Activated T-helper 1 cell treated with anti-CD3 and anti-CD28 coated beads, Interleukin-12 subunit alpha, Interleukin-12 subunit beta, Interleukin-2, Interleukin-4 antibody, amounts not matched to agents 30 ng/mL and 10 ng/mL and 1 ng/mL, durations not matched to agents 14 hours and 24 hours and 36 hours (primary cell): Measurements from ENCODE around the gene CDC45. TPM values are rescaled to one million over a fixed set of nuclear protein-coding genes. Genes with fewer than 3 reads are reported as not detected.
A peak's percentile ranks its signal among the peaks of the same experiment; 100 is the strongest.

Experiments
- DNase-seq: peaks from one replicate; pipeline ENCODE4 v3.0.0; 2021; ENCODE audit warnings: low spot score
- H3K27ac Mint-ChIP-seq: one replicate; pipeline ENCODE4 v1.8.0; 2021; ENCODE audit warnings: mild to moderate bottlenecking, mixed read lengths
- H3K27me3 Mint-ChIP-seq: one replicate; pipeline ENCODE4 v1.8.0; 2022; ENCODE audit warnings: mild to moderate bottlenecking, moderate library complexity, mixed read lengths; ENCODE audit not compliant: insufficient read depth
- H3K36me3 Mint-ChIP-seq: one replicate; pipeline ENCODE4 v1.8.0; 2021; ENCODE audit warnings: low read depth, mixed read lengths
- H3K4me1 Mint-ChIP-seq: one replicate; pipeline ENCODE4 v1.8.0; 2021; ENCODE audit warnings: low read depth, mixed read lengths
- H3K4me3 Mint-ChIP-seq: one replicate; pipeline ENCODE4 v1.8.0; 2021; ENCODE audit warnings: mild to moderate bottlenecking, moderate library complexity, mixed read lengths
- H3K9me3 Mint-ChIP-seq: one replicate; pipeline ENCODE4 v1.8.0; 2021; ENCODE audit warnings: mixed read lengths
- intact Hi-C: fragments of 100-400 bp; cut with micrococcal nuclease; formaldehyde crosslinking; loops from one replicate; pipeline ENCODE4 v1.15.1; 2024
- total RNA-seq: library from RNA; stranded (reverse); gene quantifications from 2 replicates; pipeline ENCODE4 v1.2.3, GENCODE V29; 2022

The CDC45 gene
- total RNA-seq, 1 donor from 2014 or later: 104 TPM

- H3K4me1 Mint-ChIP-seq: peaks cover 22% of the 10 kb centered on the region
- intact Hi-C loops: no loop called here
- H3K27ac Mint-ChIP-seq: no peak overlapping the region
- H3K36me3 Mint-ChIP-seq: peaks cover 62% of the 10 kb centered on the region
- no peak overlapping the region for H3K4me3 Mint-ChIP-seq
- no peak for DNase-seq
- no peaks in the 10 kb centered on the region for H3K9me3 Mint-ChIP-seq
- no peaks in the 10 kb centered on the region for H3K27me3 Mint-ChIP-seq
Observed at GRCh38 chr22:19466848-19467752, 12.6 kb upstream of the CDC45 start.

GRCh38 chr22:19467912-19468311 lies 11.8 kb upstream of the CDC45 start:
- no peak for DNase-seq
- Mint-ChIP-seq H3K9me3 (no peaks in the 10 kb centered on the region), H3K4me3 (no peak overlapping the region), H3K27ac (no peak overlapping the region), H3K36me3 (peaks cover 58% of the 10 kb centered on the region), H3K4me1 (peaks cover 22% of the 10 kb centered on the region), H3K27me3 (no peaks in the 10 kb centered on the region)
- intact Hi-C loops: no loop called here

- no peak for DNase-seq
- Mint-ChIP-seq H3K4me3 (no peak overlapping the region), H3K27ac (no peak overlapping the region), H3K9me3 (no peaks in the 10 kb centered on the region), H3K27me3 (no peaks in the 10 kb centered on the region), H3K36me3 (peaks cover 57% of the 10 kb centered on the region), H3K4me1 (peaks cover 11% of the 10 kb centered on the region)
- intact Hi-C loops: no loop called here
Observed at GRCh38 chr22:19469421-19469820, 10.3 kb upstream of the CDC45 start.

- Mint-ChIP-seq H3K4me3 (no peak overlapping the region), H3K36me3 (peaks cover 52% of the 10 kb centered on the region), H3K27ac (no peak overlapping the region), H3K27me3 (no peaks in the 10 kb centered on the region), H3K9me3 (no peaks in the 10 kb centered on the region), H3K4me1 (peaks cover 6% of the 10 kb centered on the region)
- intact Hi-C loops: no loop called here
- no peak for DNase-seq
Observed at GRCh38 chr22:19470010-19470409, 9.7 kb upstream of the CDC45 start.

GRCh38 chr22:19471572-19471971 lies 8.1 kb upstream of the CDC45 start:
- Mint-ChIP-seq H3K27ac (no peak overlapping the region), H3K4me3 (no peak overlapping the region), H3K9me3 (no peaks in the 10 kb centered on the region), H3K4me1 (peaks cover 12% of the 10 kb centered on the region), H3K36me3 (peaks cover 52% of the 10 kb centered on the region), H3K27me3 (no peaks in the 10 kb centered on the region)
- intact Hi-C loops: no loop called here
- DNase-seq: no peak

DNA sequence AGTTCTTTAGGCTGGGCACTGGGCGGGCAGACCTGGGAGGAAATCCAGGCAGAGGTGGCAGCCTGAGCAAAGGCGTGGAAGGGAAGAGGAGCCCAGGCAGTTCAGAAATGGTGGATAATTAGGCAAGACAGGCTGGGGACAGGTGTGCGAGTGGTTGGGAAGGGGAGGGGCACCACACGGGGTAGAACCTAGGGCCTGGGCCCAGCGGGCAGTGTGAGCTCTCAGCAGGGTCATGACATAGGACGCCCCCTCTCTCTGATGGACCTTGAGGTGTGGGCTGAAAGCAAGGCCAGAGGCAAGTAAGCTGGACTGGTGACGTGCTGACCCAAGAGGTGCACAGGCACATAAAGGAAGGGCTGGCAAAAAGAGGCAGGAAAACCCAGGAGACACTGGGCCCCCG lies 7.5 kb upstream of the CDC45 start:
- Mint-ChIP-seq H3K4me1 (peaks cover 15% of the 10 kb centered on the region), H3K27ac (no peak overlapping the region)
- intact Hi-C loops: no loop called here

DNA sequence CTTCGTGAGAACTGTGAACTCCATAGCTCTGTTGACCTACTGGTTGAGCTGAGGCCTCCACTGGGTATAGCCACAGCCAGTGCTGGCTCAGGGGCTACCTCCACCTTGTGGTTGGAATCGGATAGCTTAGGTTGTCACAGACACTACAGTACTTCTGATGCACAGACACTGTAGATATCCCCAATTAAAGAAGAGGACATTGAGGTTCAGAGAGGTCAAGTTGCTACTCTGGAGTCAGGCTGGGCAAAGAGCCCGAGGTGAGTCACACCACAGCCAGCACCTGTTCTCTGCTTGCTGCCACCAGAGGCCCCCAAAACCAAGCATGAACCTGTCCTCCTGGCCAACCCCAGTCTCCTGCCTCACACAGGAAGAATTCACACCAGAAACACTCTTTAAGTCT lies 6.1 kb upstream of the CDC45 start:
- peaks cover 26% of the 10 kb centered on the region for H3K4me1 Mint-ChIP-seq
- no peak overlapping the region for H3K4me3 Mint-ChIP-seq
- H3K9me3 Mint-ChIP-seq: no peaks in the 10 kb centered on the region
- no peak for DNase-seq
- H3K36me3 Mint-ChIP-seq: peaks cover 39% of the 10 kb centered on the region
- H3K27me3 Mint-ChIP-seq: no peaks in the 10 kb centered on the region
- no peak overlapping the region for H3K27ac Mint-ChIP-seq
- intact Hi-C loops: no loop called here

More for the DNA sequence above, 7.5 kb upstream of the CDC45 start:
- DNase-seq: no peak
- H3K4me3 Mint-ChIP-seq: no peak overlapping the region
- H3K36me3 Mint-ChIP-seq: peaks cover 51% of the 10 kb centered on the region
- H3K27me3 Mint-ChIP-seq: no peaks in the 10 kb centered on the region
- H3K9me3 Mint-ChIP-seq: no peaks in the 10 kb centered on the region

- no peak overlapping the region for H3K27ac Mint-ChIP-seq
- peaks cover 30% of the 10 kb centered on the region for H3K36me3 Mint-ChIP-seq
- no peaks in the 10 kb centered on the region for H3K27me3 Mint-ChIP-seq
- H3K4me1 Mint-ChIP-seq: peaks cover 40% of the 10 kb centered on the region
- H3K9me3 Mint-ChIP-seq: no peaks in the 10 kb centered on the region
- intact Hi-C loops: loop anchor here (5.0 kb wide), 2 partner anchors 369 to 416 kb away; no protein-coding TSS in a partner anchor
- peak overlapping the region; percentile 41 for H3K4me3 Mint-ChIP-seq
- no peak for DNase-seq
Observed at GRCh38 chr22:19476023-19476422, 3.7 kb upstream of the CDC45 start.

- DNase-seq: peak; percentile 8
- intact Hi-C loops: loop anchor here (1.0 to 5.0 kb wide), 3 partner anchors 153 to 415 kb away; no protein-coding TSS in a partner anchor
- peak overlapping the region; percentile 78 for H3K27ac Mint-ChIP-seq
- H3K27me3 Mint-ChIP-seq: no peaks in the 10 kb centered on the region
- no peaks in the 10 kb centered on the region for H3K9me3 Mint-ChIP-seq
- peaks cover 42% of the 10 kb centered on the region for H3K4me1 Mint-ChIP-seq
- peak overlapping the region; percentile 87 for H3K4me3 Mint-ChIP-seq
- H3K36me3 Mint-ChIP-seq: peaks cover 21% of the 10 kb centered on the region
Observed at GRCh38 chr22:19477321-19478044, 2.2 kb upstream of the CDC45 start.

DNA sequence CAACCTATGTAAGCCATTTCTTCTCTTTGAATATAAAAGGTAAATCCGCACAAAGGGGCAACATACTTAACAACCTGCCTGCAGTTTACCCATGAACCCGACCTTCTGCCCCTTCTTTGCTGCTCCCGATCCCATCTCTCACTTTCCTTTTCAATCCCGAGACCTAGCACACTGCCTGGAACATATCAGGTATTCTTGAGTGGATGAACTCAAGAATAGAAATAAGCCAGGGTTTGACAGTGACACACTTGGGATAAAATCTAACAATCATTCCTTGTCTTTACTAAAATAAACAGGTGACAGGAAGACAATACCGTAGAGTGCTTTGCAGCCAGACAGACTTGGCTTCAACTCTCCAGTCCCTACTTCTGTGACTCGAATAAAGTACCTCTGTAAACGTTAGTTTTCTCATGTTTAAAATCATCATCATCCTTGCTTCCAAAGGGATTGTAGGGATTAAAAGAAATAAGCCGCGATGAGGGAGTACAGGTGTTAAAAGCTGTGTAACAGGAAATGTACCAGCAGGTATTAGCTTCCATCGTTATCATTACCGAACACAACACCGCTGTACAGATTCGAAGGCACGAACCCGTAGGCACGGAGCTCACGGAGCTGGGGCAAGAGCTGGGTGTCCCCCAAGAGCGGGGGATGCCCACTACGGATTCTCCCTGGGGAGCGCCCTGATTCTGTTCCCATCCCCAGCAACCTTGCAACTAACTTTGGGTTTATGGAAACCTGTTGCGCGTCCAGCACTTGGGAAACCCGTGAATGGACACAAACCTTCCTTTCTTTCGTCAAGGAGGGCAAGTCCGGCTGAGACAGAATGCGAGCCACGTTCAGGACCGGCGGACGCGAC lies 1.4 kb upstream of the CDC45 start:
- intact Hi-C loops: loop anchor here (5.0 kb wide), 2 partner anchors 371 to 414 kb away; no protein-coding TSS in a partner anchor
- peak overlapping the region; percentile 87 for H3K4me3 Mint-ChIP-seq
- H3K9me3 Mint-ChIP-seq: no peaks in the 10 kb centered on the region
- H3K27ac Mint-ChIP-seq: peak overlapping the region; percentile 78
- peaks cover 42% of the 10 kb centered on the region for H3K4me1 Mint-ChIP-seq
- no peak for DNase-seq
- H3K36me3 Mint-ChIP-seq: peaks cover 22% of the 10 kb centered on the region
- no peaks in the 10 kb centered on the region for H3K27me3 Mint-ChIP-seq

GRCh38 chr22:19478901-19479354 lies 792 bp upstream of the CDC45 start, which contains the start of gene UFD1:
Gene UFD1 (minus strand): TSS chr22:19479193. CDS start chr22:19479085, 108 bp downstream.
- no peaks in the 10 kb centered on the region for H3K9me3 Mint-ChIP-seq
- H3K4me1 Mint-ChIP-seq: peaks cover 46% of the 10 kb centered on the region
- peak; percentile 80 for DNase-seq
- H3K27me3 Mint-ChIP-seq: no peaks in the 10 kb centered on the region
- H3K4me3 Mint-ChIP-seq: peak within 1 kb of the TSS; percentile 97
- intact Hi-C loops: loop anchor here (1.0 to 5.0 kb wide), 9 partner anchors 32 to 413 kb away; partner anchors contain the start of genes C22orf39, DGCR2, ESS2 and MRPL40
- H3K27ac Mint-ChIP-seq: peak within 1 kb of the TSS; percentile 99
- H3K36me3 Mint-ChIP-seq: peaks cover 21% of the 10 kb centered on the region

GRCh38 chr22:19480173-19480568 lies 451 bp downstream of the CDC45 start:
- peak overlapping the region; percentile 97 for H3K4me3 Mint-ChIP-seq
- H3K36me3 Mint-ChIP-seq: peaks cover 26% of the 10 kb centered on the region
- H3K4me1 Mint-ChIP-seq: peaks cover 46% of the 10 kb centered on the region
- intact Hi-C loops: no loop called here
- H3K9me3 Mint-ChIP-seq: no peaks in the 10 kb centered on the region
- H3K27me3 Mint-ChIP-seq: no peaks in the 10 kb centered on the region
- H3K27ac Mint-ChIP-seq: peak overlapping the region; percentile 99
- DNase-seq: no peak
